GM18909 (cell line): ENCODE measurements around the gene PRM2.

Source experiments
- ATAC-seq: cut with Tn5 transposase; IDR thresholded peaks from one replicate; pipeline ENCODE4 v1.9.1; 2021; ENCODE audit warnings: mild to moderate bottlenecking; ENCODE audit not compliant: unreplicated experiment, poor library complexity

PRM2 gene

GRCh38 chr16:11232852-11233726, 43.2 kb downstream of the PRM2 start:
- ATAC-seq: peak; percentile 52

GRCh38 chr16:11232302-11232851, 43.9 kb downstream of the PRM2 start:
- no peak for ATAC-seq

DNA sequence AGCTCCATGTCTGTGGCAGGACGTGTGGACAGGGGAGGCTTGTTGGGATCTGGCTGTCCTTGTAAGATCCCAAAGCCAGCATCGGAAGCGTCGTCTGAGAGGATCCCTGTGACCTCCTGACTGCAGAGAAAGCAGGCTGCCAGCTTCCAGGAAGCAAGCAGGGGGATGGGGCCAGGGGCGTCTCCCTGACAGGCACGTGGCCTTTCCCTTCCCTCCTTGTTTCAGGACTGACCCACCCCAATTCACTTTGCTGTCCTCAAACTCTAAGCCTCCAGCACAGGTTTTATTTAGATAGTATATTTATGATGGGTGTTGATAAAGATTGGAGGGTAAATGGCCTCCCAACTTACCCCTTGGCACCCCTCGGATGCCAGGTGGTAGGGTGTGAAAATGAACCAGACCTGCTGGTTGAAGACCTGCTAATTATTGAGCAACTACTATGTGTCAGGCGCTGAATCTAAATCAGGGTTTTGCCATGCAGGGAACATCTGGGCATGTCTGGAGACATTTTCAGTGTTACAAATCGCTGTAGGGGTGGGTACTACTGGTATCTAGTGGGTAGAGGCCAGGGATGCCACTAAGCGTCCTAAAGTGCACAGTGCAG, 44.8 kb downstream of the PRM2 start:
- ATAC-seq: no peak

- ATAC-seq: no peak
These were observed 46.4 kb downstream of the PRM2 start for GRCh38 chr16:11229906-11230305.

DNA sequence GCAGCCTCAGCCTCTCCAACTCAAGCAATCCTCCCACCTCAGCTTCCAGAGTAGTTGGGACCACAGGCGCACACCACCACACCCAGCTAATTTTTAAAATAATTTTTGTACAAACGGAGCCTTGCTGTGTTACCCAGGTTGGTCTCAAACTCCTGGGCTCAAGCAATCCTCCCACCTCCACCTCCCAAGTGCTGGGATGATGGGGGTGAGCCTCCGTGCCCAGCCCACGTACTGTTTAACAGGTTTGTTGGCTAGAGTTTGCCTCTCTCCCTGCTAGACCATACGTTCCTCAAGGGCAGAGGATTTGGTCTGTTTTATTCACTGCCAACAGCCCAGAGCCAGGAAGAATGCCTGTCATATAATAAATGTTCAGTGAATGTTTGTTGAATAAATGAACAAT, 46.8 kb downstream of the PRM2 start:
- ATAC-seq: no peak

- no peak for ATAC-seq
These were observed 50.4 kb downstream of the PRM2 start for GRCh38 chr16:11225677-11226549.
